Brain pericyte (primary cell): ENCODE results near the gene TMEM86B.

Experiments
- DNase-seq: peaks from one replicate; pipeline ENCODE4 v3.0.0-alpha.2; 2012; ENCODE audit warnings: low read depth, low spot score

Gene TMEM86B

DNA sequence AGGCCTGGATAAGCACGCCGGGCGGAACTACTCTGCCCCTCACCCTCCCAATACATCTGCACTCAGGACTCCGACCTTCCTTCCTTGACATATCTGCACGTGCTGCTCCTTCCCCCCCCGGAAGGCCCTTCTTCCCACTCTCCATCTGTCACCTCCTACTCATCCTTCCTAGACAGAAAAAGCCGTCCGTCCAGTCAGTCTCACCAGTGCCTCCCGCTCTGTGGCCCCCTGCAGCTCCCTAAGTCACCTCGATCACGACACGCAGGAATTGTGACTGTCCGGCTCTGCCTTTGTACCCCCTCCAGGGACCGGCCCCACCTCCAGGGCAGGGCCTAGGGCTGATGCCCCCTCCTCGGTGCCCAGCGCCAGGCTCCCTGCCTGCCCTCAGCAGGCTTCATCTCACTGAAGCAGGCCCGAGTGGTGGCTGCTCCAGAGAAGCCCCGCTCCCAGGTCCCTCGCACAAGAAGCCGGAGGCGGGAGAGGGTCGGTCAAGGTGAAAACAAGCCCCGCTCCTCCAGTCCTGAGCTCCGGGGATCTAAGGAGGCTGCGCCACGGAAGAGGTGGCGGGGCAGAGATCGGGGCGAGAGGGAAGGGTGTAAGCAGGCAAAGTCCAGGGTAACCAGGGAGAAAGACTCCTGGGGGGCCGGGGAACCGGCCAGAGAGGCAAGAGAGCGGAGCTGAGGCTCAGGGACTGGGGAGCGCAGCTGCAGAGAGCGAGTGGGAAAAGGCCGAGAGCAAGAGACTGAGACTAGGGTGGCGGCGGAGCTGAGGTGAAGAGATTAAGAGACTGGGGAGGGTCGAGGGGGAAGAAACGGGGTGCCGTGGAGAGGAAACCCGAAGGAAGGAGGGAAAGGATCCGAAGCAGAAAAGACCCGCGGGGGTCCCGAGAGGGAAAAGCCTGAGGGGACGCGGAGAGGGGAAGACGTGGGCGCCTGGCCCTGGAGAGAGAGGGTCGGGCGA lies 29.2 kb upstream of the TMEM86B start:
- no peak for DNase-seq

DNA sequence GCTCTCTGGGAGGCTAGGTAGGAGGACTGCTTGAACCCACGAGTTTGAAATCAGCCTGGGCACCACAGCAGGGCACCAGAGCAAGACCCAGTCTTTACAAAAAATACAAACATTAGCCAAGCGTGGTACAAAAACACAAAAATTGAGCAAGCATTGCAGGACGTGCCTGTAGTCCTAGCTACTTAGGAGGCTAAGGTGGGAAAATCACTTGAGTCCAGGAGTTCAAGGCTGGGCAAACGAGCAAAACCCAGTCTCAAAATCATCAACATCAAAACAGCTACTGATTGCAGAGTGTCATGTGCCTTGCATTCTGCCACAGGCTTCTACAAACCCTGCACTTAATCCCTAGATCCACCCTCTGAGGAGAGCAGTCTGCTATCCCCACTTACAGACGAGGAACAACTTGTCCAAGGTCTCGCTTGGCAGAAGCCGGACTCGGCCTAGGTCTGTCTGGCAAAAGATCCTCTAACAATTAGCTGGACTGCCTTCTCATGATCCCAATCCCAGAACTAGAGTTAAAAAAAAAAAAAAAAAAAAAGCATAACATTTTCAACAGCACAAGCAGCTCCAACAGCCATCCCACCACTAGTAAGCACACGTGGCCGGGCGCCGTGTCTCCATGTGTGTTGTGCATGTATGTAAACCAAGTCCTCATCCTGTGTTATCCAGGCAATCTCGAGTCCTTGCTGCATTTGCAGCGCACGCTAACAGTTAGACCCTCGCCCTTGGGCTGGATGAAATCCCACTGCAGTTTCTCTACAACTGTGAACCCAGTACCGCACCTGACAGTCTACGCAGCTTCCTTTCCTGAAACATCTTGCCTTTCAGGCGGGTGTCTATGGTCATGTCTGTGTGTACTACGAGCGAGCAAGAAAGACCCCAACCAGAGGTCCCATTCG lies 28.2 kb upstream of the TMEM86B start:
- DNase-seq, result no peak

DNA sequence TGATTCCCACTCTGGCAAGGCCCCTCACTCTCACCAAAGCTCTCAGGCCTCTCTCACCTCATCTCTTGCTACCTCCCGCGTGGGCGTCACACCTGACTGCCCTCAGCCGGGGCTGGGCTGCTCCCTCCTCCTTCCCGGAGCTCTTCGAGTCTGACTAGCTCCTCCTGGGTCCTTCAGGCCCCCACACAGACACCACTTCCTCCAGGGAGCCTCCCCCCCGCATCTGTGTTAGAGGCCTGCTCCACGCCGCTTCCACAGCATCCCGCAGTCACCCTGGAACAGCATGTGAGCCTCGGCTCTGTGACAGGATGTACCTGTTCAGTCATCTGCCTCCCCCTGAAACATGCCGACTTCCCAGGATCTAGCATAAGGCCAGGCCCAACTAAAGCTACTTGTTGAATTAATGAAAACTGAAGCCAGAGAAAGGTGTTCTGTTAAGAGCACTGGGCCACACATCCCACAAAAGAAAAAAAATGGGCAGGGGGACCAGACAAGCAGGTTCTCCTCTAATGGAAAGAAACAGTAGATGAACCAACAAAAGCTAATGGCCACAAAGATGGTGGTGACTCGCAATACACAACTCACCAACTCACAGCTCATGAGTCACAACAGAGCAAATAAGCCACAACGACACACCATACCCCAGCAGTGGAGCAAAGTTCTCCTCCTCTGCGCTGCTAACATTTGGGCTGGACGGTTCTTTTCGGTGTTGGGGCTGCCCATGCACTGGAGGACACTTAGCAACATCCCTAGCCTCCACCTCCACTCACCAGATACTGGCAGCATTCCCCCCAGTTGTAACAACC lies 27.3 kb upstream of the TMEM86B start:
- DNase-seq, result no peak

DNA sequence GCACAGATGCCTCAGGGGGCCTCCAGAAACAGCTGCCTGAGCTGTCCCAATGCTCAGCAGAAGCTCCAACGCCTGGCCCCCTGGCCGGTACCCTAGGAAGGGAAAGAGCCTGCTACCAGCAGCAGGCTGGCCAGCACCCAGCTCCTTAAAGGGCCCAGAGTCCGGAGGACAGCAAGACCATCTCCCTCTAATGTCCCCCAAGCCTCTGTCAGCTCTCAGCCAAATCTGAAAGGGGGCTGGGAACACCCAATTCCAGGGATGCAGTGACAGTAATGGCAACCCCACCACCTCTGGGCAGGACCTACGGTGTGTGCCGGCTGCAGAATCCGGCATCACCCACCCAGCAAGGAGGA lies 26.0 kb upstream of the TMEM86B start:
- no peak for DNase-seq

DNA sequence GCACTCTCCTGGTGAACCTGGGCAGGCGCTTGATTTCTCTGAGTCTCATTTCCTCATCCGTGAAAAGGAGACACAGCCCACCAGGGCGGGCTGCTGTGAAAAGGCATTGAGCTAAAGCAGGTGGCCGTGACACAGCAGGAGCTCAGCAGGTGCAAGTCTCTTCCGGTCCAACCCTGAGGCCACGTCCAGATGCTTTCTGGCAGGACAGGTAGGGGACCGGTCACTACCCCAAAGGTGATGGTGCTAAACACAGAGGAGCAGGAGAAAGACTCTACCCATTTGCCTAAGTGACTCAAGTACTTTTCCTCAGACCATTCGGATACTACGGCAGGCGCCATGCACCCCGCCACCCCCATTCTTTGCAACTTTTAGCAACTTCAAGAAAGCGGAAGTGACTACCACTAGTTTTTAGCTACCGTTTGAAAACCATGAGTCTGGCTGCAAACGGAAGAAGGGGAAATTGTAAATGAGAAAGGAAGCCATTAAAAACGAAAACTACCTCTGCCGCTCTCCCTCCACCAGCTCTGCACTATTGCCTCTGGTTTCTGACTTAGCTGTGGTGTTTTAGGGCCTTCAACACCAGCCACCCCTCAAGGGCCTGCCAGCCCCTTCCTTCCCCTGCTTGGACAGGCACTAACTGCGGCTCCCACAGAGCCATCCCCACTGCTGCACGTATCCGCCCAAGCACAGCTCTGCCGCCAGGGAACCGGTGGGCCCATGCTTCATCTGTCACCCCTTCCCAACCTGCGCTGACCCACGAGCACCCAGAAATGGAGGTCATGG lies 25.5 kb upstream of the TMEM86B start:
- no peak for DNase-seq

DNA sequence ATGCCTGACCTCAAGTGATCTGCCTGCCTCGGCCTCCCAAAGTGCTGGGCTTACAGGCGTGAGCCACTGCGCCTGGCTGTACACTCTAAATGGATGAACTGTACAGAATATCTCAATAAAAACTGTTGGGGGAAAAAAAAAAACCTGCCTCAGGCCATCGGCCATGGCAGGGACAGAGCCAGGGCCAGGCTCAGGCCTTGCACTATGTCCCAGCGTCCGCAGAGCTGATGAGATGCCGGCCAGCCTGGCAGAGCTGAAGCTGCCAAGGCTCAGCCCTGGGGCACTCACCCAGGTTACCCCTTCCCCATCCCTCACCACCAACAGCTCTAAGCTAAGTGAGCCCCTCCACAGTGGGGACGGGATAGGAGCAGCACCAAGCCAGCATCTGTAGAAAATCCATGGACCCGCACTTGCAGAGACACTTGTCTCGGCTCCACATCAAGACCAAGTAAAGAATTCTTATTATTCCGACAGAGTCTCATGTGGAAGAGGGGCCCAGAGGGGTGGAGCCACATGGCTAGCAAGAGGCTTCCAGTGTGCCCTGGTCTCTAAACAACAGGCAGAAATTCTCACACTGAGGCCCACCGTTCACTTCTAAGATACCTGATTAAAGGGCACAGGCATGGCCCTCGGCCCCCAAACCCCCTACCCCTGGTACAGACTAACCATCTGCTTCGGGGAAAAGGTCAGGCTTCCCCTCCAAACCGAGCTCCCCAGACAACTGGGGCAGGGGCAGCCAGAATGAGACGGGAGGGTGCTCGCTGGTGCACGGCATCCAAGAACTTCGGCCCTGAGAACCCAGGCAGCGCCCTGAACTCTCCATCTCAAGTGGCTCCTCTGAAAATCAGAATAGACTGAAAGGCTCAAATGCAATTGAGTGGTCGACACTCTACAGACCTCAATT lies 24.4 kb upstream of the TMEM86B start:
- no peak for DNase-seq

DNA sequence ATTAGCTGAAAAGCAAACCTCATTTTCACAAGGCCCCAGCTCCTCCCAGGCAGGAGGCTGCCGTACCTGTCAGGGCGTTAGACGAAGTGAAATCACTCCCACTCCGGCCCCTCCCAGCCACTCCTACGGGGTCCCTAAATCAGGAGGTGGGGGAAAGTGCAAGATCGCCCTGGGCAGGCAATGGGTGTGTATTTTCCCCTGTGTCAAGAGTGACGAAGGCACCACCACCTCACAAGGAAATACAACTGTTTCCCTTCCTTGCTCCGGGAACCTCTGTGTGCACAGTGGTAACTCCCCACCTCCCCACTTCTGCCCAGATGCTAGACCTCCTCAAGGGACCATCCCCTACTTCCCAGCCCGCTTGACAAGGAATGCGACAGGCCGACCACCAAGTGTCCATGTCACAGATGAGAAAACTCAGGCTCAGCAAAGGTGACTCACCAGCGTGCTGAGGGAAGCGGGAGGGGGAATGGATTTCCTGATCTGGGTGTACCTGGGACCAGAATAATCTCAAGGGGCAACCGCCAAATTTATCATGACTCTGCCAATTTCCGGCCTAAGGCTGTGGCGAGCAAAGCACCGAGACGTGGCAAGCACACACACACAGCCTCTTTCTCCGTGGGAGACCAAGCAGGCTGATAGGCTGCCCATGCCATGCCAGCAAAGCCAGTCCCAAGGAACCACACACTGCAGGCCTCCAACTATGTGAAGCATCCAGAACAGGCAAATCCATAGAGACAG lies 22.9 kb upstream of the TMEM86B start:
- no peak for DNase-seq

DNA sequence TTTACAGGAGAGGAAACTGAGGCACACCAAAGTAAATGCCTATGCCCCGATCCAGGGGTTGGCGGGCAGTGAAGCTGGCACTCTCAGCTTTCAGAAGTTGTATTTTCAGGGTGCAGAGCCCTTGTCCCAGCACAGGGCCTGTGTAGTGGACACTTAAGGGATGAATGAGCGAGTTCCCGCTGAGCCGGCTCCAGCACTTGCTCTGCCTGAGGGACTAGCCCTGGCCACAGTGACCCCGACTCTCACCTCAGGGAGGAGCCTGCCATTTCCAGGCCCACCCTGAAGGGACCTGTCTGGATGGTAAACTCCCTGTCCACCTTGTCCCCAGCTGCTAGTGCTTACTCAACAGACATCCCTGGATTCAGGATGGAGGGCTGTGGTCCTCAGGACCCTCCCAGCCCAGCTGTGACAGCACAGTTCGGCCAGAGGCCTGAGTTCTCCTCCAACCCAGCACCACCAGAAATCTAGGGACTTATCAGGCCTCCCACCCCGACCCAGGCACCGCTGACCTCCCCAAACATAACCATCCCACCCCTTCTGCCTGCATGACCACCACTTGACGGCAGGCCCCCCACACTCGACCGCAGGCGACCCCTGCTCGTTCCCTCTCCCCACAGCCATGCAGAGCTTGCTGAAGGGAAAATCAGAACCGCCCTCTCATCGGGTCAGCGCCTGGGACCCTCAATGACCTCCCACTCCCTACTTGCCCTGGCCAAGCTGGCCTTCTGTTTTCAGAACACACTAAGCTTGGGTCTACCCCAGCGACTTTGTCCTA lies 21.9 kb upstream of the TMEM86B start:
- no peak for DNase-seq

DNA sequence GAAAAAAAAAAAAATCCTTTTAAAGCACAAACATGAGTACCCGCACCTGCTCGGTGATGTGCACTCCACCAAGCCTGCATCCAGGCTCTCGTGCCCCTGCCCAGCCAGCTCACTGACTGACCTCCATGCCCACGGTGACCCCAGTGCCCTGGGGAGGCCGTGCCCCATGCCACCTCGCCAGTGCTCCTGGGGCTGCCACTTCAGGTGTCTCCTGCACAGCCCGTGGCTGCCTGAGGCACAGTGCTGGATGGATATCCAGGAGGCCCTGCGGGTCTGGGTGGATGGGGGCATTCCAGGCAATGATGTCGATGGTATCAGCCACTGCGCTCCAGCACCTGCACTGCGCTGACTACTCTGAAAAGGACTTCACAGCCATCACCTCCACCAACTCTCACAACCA lies 21.3 kb upstream of the TMEM86B start:
- DNase-seq, result no peak

DNA sequence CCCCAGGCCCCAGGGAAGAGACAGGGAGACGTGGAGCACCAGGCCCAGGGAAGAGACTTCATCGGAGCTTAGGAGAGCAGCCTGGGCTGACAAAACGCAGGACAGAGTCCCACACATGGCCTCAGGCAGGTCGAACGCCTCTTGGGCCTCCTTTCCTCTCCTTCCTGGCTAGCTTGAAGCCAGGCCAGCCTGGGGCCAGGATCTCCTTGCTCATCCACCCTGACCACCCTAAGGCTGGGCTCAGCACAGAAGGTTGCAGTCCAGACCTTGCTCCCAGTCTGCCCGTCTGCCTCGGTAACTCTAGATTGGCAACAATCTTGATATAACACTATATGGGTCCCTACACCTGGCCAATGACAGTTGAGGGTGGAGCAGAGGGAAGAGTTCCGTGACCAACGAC lies 20.1 kb upstream of the TMEM86B start:
- DNase-seq, result no peak

DNA sequence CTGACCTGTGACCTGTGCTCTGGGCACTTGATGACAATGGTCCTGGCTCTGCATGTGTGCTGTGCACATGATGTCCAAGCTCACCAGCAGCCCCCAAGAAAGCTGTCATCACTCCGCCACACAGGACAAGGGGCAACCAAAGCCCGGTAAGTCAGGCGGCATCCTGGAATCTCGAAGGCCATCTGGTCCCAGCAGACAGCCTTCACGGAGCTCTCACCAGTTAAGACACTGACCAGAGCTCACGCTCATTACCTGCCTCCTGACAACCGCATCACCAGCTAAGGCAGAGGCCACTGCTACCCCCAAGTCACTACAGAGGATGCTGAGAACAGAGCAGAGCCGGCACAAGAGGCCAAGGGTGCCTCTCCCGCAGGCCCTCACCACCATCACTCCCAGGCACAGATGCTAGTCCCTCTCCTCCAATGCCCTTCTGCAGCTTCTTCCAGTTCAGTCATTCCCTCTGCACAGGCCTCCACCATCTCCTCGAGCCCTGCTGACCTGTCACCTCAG lies 19.7 kb upstream of the TMEM86B start:
- DNase-seq, result no peak

DNA sequence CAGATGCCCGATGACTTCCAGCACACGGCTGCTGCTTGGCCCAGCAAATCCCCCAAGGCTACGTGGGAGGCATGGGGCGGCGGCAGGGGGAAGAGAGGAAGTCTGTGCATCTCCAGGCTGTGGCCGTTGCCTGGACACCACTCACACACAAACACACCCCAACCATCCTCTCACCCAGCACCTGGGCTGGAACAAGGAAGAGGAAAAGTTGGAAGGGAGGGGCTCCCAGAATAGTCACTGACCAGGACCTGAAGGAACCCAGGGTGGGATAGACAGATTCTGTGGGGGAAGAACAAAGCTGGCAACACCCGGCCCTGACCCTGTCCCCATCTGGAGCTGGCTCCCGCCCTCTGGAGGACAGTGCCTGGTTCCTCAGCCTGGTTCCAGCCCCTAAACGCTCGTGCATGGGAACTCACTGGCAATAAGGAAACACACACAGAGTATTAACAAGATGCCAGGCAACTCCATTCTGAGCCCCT lies 19.1 kb upstream of the TMEM86B start:
- DNase-seq, result no peak

DNA sequence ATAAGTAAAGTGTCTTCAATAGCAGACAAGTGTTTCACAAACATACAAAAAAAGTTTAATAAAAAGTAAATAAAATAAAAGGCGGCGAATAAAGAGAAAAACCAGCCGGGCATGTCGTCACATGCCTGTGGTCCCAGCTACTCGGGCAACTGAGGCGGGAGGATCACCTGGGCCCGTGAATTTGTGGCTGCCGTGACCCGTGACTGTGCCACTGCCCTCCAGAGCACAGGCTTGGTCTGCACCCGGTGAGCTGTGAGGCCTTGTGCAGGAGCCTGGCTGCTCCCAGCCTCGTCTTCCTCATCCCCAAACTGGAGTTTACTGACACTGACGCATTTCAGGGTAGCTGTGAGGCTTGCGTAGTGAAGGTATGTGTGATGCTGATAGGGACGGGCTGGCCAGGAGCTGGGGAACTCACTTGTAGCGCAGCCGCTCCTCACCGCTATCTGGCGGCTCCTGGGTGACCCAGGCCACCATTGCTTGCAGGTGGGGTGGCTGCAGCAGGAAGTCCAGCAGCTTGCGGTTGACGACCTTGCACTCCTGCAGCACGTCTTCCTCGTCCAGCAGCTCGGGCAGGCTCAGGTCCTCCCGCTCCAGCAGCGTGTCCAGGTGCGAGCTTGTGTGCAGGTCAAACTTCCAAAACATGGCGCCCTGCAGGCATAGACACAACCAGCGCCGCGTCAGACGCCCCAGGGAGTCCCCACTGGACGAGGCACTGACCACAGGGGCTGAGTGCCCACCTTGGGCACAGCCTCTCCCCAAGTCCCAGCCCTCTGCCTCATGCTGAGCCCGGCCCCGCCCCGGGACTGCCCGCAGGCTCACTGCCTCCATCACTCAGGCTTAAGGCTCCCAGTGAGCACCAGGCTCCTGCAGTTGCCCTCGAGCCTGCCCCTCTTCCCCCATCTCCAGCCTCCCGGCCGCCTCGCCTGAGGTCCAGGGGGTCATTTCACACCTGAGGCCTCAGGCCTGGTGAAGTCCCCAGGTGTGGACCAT lies 18.2 kb upstream of the TMEM86B start:
- DNase-seq, result no peak

DNA sequence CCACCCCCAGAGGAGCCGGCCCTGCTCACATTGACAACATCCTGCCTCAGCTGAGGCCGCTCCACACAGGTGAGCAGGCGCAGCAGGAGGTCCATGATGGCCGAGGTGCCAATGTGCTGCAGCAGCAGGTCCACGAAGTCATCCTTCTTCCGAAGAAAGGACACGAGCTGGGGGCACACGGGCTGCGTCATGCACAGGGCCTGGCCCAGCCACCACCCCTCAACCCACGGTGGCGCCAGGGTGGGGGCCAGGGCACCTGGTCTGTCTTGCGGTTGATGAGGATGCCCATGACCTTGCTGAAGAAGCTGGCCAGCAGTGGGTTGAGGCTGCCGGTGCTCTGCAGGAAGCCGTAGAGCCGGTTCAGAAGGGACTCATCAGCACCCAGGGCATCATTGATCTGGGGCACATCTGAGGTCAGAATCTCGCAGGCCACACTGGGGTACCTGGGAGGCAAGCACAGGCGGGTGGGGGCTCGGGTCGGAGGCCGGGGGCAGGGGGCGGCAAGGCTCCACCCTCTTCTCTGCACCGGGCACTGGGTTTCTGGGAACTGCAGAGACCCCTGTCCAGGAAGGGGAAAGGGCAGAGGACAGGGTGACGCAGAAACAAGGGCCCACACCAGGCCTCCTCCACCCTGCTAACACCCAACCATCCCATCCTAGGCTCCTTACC lies 16.8 kb upstream of the TMEM86B start:
- no peak for DNase-seq

DNA sequence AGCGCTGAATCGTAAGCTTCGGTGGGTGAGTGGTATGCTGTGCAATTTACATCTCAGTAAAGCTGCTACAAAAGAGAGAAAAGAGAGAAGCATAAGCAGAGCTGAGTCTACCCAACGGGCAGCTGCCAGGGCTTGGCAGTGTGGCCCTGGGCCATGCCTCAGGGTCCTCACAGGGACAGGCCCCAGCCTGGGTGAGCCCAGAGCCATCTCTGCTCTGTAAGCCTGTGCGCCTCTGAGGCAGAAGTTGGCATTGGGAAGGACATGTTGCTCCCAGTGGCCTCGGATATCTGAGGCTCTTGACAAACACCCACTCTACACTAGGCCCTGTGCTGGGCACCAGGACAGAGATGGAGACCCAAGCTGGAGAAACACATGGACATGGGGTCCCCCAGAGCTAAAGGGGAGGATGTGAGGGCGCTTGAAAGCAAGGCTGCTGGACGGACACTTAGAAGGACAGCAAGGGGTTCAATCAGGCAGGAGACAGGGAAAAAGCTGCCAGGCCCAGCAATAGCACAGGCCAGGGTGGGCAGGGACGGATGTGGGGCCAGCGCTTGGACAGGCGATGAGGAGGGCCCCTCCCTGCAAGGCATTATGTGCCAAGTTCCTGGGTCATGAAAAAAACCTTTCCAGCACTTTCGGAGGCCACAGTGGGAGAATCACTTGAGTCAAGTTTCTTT lies 15.6 kb upstream of the TMEM86B start:
- no peak for DNase-seq

DNA sequence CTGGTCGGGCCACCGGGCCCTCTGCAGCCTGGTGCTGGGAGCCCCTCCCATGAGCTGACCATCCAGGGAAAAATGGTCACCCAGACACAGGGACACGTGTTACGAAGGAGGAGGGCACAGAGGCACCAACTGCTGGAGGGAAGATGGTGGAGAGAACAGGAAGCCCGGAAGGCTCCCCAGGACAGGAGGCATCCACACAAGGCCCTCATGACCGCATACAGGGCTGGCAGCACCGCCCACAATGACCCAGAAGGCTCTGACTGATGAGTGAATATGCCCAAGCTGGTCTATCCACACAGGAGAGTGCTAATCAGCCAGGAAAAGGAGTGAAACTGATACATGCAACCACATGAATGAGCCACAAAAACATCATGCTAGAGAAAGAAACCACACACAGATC lies 14.0 kb upstream of the TMEM86B start:
- DNase-seq, result no peak
